CD4-positive, alpha-beta T cell (primary cell): ENCODE measurements around the gene GJD2. TPM values are rescaled to one million over a fixed set of nuclear protein-coding genes. Genes with fewer than 3 reads are reported as not detected.

Experiments
- ATAC-seq: fragments of 200-7000 bp; cut with Tn5 transposase; one replicate; pipeline ENCODE4 v1.10.0; 2022; ENCODE audit warnings: mild to moderate bottlenecking; ENCODE audit not compliant: poor library complexity
- CTCF ChIA-PET: fragments of 350-600 bp; sonication (Branson Sonifier 250); formaldehyde crosslinking; loops from one replicate; lab custom pipeline; 2021; ENCODE audit warnings: antibody characterized with exemption, inconsistent platforms; lab: Charles Lee
- POLR2A ChIA-PET: fragments of 350-600 bp; sonication (Branson Sonifier 250); formaldehyde crosslinking; loops from one replicate; lab custom pipeline; 2021; ENCODE audit warnings: antibody characterized with exemption, inconsistent platforms; lab: Charles Lee
- DNase-seq, 14 experiments: peaks; one replicate each; pipeline ENCODE4 v3.0.0-alpha.2; 2013 to 2020; ENCODE audit warnings: mixed read lengths in 2 of 14
- H3K27ac ChIP-seq, 2 donors: one replicate each; pipeline versions ENCODE4 v1.5.1 to v1.7.0; 2013; ENCODE audit warnings: low read length in 2 of 2, low read depth in 1 of 2, mild to moderate bottlenecking in 1 of 2
- H3K27me3 ChIP-seq, 2 experiments: 1 replicate in 1 of 2; 2 replicates in 1 of 2; pipeline versions ENCODE4 v1.6.1 to v1.7.0; 2013; ENCODE audit warnings: low read length in 2 of 2, control low read depth in 1 of 2, mild to moderate bottlenecking in 1 of 2, moderate library complexity in 1 of 2; ENCODE audit not compliant: insufficient read depth in 2 of 2, control insufficient read depth in 1 of 2
- H3K36me3 ChIP-seq: one replicate; pipeline ENCODE4 v1.6.1; 2013; ENCODE audit warnings: low read length, control low read depth; ENCODE audit not compliant: insufficient read depth
- H3K4me1 ChIP-seq: one replicate; pipeline ENCODE4 v1.6.1; 2013; ENCODE audit warnings: low read length, control low read depth; ENCODE audit not compliant: insufficient read depth
- H3K4me3 ChIP-seq: one replicate; pipeline ENCODE4 v1.5.1; 2013; ENCODE audit warnings: mild to moderate bottlenecking, low read length, moderate library complexity
- H3K9me3 ChIP-seq, 2 experiments: 1 replicate in 1 of 2; 2 replicates in 1 of 2; pipeline versions ENCODE4 v1.6.1 to v1.7.0; 2013; ENCODE audit warnings: low read length in 2 of 2, mild to moderate bottlenecking in 2 of 2, control low read depth in 1 of 2, moderate library complexity in 1 of 2; ENCODE audit not compliant: control insufficient read depth in 1 of 2, insufficient read depth in 1 of 2
- H3K27ac Mint-ChIP-seq: one replicate; pipeline ENCODE4 v1.8.0; 2020; ENCODE audit warnings: mixed read lengths
- H3K27me3 Mint-ChIP-seq: one replicate; pipeline ENCODE4 v1.8.0; 2021; ENCODE audit warnings: mixed read lengths
- H3K36me3 Mint-ChIP-seq: one replicate; pipeline ENCODE4 v1.8.0; 2021; ENCODE audit warnings: low read depth, mixed read lengths
- H3K4me1 Mint-ChIP-seq: one replicate; pipeline ENCODE4 v1.8.0; 2021; ENCODE audit warnings: low read depth, mixed read lengths
- H3K4me3 Mint-ChIP-seq: one replicate; pipeline ENCODE4 v1.8.0; 2020; ENCODE audit warnings: mild to moderate bottlenecking, mixed read lengths
- H3K9me3 Mint-ChIP-seq: one replicate; pipeline ENCODE4 v1.8.0; 2020; ENCODE audit warnings: mixed read lengths
- CTCF ChIP-seq: fragments of 200-600 bp; IDR thresholded peaks from one replicate; pipeline ENCODE4 v1.8.0; 2022; ENCODE audit warnings: antibody characterized with exemption, mild to moderate bottlenecking
- intact Hi-C, 2 experiments: fragments of 100-400 bp; cut with DNase I in 1 of 2; cut with micrococcal nuclease in 1 of 2; formaldehyde crosslinking; loops; one replicate each; pipeline versions ENCODE4 v1.15.1 to v1.9.0; 2023 to 2025; cut with DNase I, micrococcal nuclease
- total RNA-seq, 174 experiments: library from RNA in 2 of 174; stranded (reverse) in 2 of 174; gene quantifications; one replicate each; pipeline ENCODE4 v1.2.3 and lab custom pipeline; 2021 to 2026

The GJD2 gene
- total RNA-seq, 2 experiments from 2014 or later, result not detected

- H3K9me3 ChIP-seq, result no peaks in the 10 kb centered on the region
- no peaks in the 10 kb centered on the region for H3K36me3 ChIP-seq
- no peaks in the 10 kb centered on the region for H3K4me1 ChIP-seq
- no peak for ATAC-seq
- H3K27ac Mint-ChIP-seq, result no peak overlapping the region
- no peaks in the 10 kb centered on the region for H3K9me3 Mint-ChIP-seq
- H3K27me3 ChIP-seq, result peaks cover 4% of the 10 kb centered on the region in 2 experiments
- H3K4me3 Mint-ChIP-seq, result no peak overlapping the region
- H3K4me3 ChIP-seq, result no peak overlapping the region
- no peak for TF ChIP-seq CTCF
- ChIA-PET POLR2A (no interaction called here), CTCF (no interaction called here)
- intact Hi-C loops, result no loop called here
- no peak overlapping the region for H3K27ac ChIP-seq
- H3K4me1 Mint-ChIP-seq, result no peaks in the 10 kb centered on the region
- DNase-seq, result no peak
- H3K27me3 Mint-ChIP-seq, result peaks cover 28% of the 10 kb centered on the region
- no peaks in the 10 kb centered on the region for H3K36me3 Mint-ChIP-seq
Measured at GRCh38 chr15:34776606-34777105, 21.9 kb upstream of the GJD2 start.

- no peak overlapping the region for H3K27ac Mint-ChIP-seq
- no peaks in the 10 kb centered on the region for H3K9me3 Mint-ChIP-seq
- ChIA-PET POLR2A (no interaction called here), CTCF (no interaction called here)
- Histone ChIP-seq H3K27me3 (peaks cover 4% of the 10 kb centered on the region in 2 experiments), H3K4me1 (no peaks in the 10 kb centered on the region), H3K27ac (no peak overlapping the region), H3K36me3 (no peaks in the 10 kb centered on the region), H3K9me3 (no peaks in the 10 kb centered on the region), H3K4me3 (no peak overlapping the region)
- peaks cover 39% of the 10 kb centered on the region for H3K27me3 Mint-ChIP-seq
- no peak for DNase-seq
- no peak for ATAC-seq
- intact Hi-C loops, result no loop called here
- H3K4me3 Mint-ChIP-seq, result no peak overlapping the region
- TF ChIP-seq CTCF, result no peak
- H3K4me1 Mint-ChIP-seq, result no peaks in the 10 kb centered on the region
- H3K36me3 Mint-ChIP-seq, result no peaks in the 10 kb centered on the region
Measured at GRCh38 chr15:34773917-34774316, 19.1 kb upstream of the GJD2 start.

DNA sequence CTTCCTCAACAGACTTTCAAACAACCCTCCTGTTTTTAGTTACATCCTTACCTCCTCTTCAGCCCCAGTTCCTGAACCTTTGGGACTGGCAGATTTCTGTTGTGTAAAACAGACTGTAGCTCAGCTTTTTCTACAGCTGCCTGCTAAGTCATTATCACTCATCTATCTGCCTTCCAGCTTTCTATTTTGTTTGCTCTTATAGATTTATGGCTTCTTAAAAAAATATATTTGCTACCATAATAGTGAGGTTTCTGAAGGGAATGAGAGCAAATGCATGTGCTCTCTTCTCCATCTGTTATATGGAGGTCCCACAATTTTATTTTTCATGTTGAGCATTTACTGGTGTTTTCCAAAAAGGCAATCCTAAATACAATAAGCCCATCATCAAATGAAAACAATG, 18.2 kb upstream of the GJD2 start:
- TF ChIP-seq CTCF, result no peak
- Mint-ChIP-seq H3K27me3 (peaks cover 39% of the 10 kb centered on the region), H3K4me1 (no peaks in the 10 kb centered on the region), H3K36me3 (no peaks in the 10 kb centered on the region), H3K9me3 (no peaks in the 10 kb centered on the region), H3K4me3 (no peak overlapping the region), H3K27ac (no peak overlapping the region)
- CTCF ChIA-PET, result no interaction called here
- POLR2A ChIA-PET, result no interaction called here
- no peak for ATAC-seq
- Histone ChIP-seq H3K4me1 (no peaks in the 10 kb centered on the region), H3K4me3 (no peak overlapping the region), H3K9me3 (no peaks in the 10 kb centered on the region), H3K36me3 (no peaks in the 10 kb centered on the region), H3K27ac (no peak overlapping the region), H3K27me3 (peaks cover 4% of the 10 kb centered on the region in 2 experiments)
- DNase-seq, result no peak
- intact Hi-C loops, result no loop called here
